A673 (cell line): ENCODE measurements around the gene SMARCAD1. TPM values are rescaled to one million over a fixed set of nuclear protein-coding genes. Genes with fewer than 3 reads are reported as not detected.

Experiments
- BruUV-seq: library from RNA; stranded (reverse); fragments of 400-500 nt; replicated peaks from 2 replicates; lab custom pipeline; 2021; lab: Mats Ljungman, UMichigan
- CTCF ChIA-PET: fragments of 300-600 bp; sonication (Branson Sonifier 250); formaldehyde crosslinking; loops from one replicate; lab custom pipeline; 2022; ENCODE audit warnings: antibody characterized with exemption; lab: Charles Lee
- POLR2A ChIA-PET: fragments of 300-600 bp; sonication (Branson Sonifier 250); formaldehyde crosslinking; loops from one replicate; lab custom pipeline; 2022; ENCODE audit warnings: antibody characterized with exemption; ENCODE audit not compliant: low non-redundant PET; lab: Charles Lee
- DNase-seq: peaks from one replicate; pipeline ENCODE4 v3.0.0-alpha.2; 2015; ENCODE audit warnings: low spot score
- H3K27ac ChIP-seq: fragments of 200-600 bp; sonication (generic); 2 replicates; pipeline ENCODE4 v1.5.1; 2016; ENCODE audit warnings: mixed run types, low read depth, mild to moderate bottlenecking, mixed read lengths, antibody characterized with exemption, low read length; ENCODE audit not compliant: poor library complexity, severe bottlenecking
- H3K27me3 ChIP-seq: fragments of 200-600 bp; sonication (generic); replicated peaks from 2 replicates; pipeline ENCODE4 v1.6.1; 2017; ENCODE audit warnings: mixed run types, low read depth, mild to moderate bottlenecking, mixed read lengths, antibody characterized with exemption, low read length; ENCODE audit not compliant: insufficient read depth, poor library complexity
- H3K36me3 ChIP-seq: fragments of 200-600 bp; sonication (generic); 2 replicates; pipeline ENCODE4 v1.6.1; 2016; ENCODE audit warnings: mixed run types, mild to moderate bottlenecking, mixed read lengths, antibody characterized with exemption, low read length; ENCODE audit not compliant: insufficient read depth, poor library complexity, severe bottlenecking
- H3K4me1 ChIP-seq: fragments of 200-600 bp; sonication (generic); 2 replicates; pipeline ENCODE4 v1.6.1; 2017; ENCODE audit warnings: mixed run types, mild to moderate bottlenecking, mixed read lengths, antibody characterized with exemption, low read length; ENCODE audit not compliant: insufficient read depth, poor library complexity, severe bottlenecking
- H3K4me3 ChIP-seq: fragments of 200-600 bp; sonication (generic); 2 replicates; pipeline ENCODE4 v1.5.1; 2016; ENCODE audit warnings: low read depth, mixed run types, mild to moderate bottlenecking, mixed read lengths, low read length; ENCODE audit not compliant: poor library complexity, severe bottlenecking
- H3K9me3 ChIP-seq: fragments of 200-600 bp; sonication (generic); 2 replicates; pipeline ENCODE4 v1.6.1; 2016; ENCODE audit warnings: mixed run types, low read depth, mild to moderate bottlenecking, mixed read lengths, antibody characterized with exemption, low read length; ENCODE audit not compliant: poor library complexity, severe bottlenecking
- CTCF ChIP-seq: fragments of 300-800, 200-600 bp; sonication (generic); conservative IDR thresholded peaks from 2 replicates; pipeline ENCODE4 v1.5.1; 2017; ENCODE audit warnings: low read depth, mild to moderate bottlenecking, antibody characterized with exemption, low read length, moderate library complexity, mixed read lengths
- EZH2 ChIP-seq: fragments of 200-600 bp; sonication (generic); IDR thresholded peaks from 2 replicates; pipeline ENCODE4 v1.6.1; 2017; ENCODE audit warnings: borderline replicate concordance, low read depth, mild to moderate bottlenecking, mixed read lengths, antibody characterized with exemption, low read length; ENCODE audit not compliant: poor library complexity, severe bottlenecking
- intact Hi-C: fragments of 100-400 bp; cut with micrococcal nuclease; formaldehyde crosslinking; loops from one replicate; pipeline ENCODE4 v1.10.0; 2022; ENCODE audit not compliant: unreplicated experiment
- total RNA-seq: library from RNA; stranded (reverse); gene quantifications from 2 replicates; pipeline ENCODE4 v1.2.3, GENCODE V29; 2021

SMARCAD1 gene
- total RNA-seq, 1 experiment from 2014 or later = 27.1 TPM

DNA sequence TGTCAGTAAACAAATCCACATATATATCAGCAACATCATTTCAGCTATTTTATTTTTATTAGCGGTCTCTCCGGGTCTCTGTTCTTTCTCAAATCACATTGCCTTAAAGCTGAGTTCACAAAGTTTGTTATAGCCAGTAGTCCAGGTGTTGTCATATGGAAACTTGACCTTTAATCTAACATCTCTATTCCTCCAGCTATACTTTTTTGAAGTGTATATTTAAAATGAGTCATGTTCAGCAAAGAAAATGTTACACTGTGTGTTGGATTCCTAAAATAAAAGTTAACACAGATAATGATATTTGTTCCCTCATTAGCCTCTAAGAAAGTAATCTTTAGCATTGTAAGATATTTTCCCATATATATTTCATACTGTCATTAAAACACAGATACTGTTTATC is 63.6 kb downstream of the SMARCAD1 start:
- intact Hi-C loops = no loop called here
- no peak for TF ChIP-seq EZH2
- TF ChIP-seq CTCF = no peak
- no TSS peak for BruUV-seq
- H3K9me3 ChIP-seq = no peaks in the 10 kb centered on the region
- no peaks in the 10 kb centered on the region for H3K4me1 ChIP-seq
- ChIA-PET CTCF (no interaction called here), POLR2A (no interaction called here)
- DNase-seq = no peak
- H3K36me3 ChIP-seq = no peaks in the 10 kb centered on the region
- H3K4me3 ChIP-seq = no peak overlapping the region
- H3K27ac ChIP-seq = no peak overlapping the region
- no peaks in the 10 kb centered on the region for H3K27me3 ChIP-seq

DNA sequence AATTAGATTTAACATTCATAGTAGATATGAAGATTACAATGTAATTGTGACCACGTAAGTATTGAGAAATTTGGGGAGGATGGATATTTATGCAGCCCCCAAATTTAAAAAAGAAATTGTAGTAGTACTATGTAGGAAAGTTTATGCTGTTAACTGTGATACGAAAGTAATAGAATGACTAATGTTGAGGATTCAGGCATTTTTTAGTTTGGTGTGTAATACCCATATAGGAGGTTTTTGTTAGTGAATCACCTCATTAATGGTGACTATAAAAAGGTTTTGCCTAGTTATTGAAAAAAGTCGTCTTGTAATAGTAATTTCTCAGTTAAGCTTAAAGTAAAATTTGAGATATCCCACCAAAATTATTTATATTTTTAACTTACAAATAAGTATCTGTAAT is 67.2 kb downstream of the SMARCAD1 start:
- CTCF ChIA-PET = no interaction called here
- no peak overlapping the region for H3K27ac ChIP-seq
- no peak for TF ChIP-seq EZH2
- TF ChIP-seq CTCF = no peak

GRCh38 chr4:94276204-94276603 is 68.5 kb downstream of the SMARCAD1 start:
- BruUV-seq = no TSS peak
- ChIA-PET POLR2A (no interaction called here), CTCF (no interaction called here)
- Histone ChIP-seq H3K27ac (no peak overlapping the region), H3K27me3 (no peaks in the 10 kb centered on the region), H3K9me3 (no peaks in the 10 kb centered on the region), H3K36me3 (peaks cover 21% of the 10 kb centered on the region), H3K4me3 (no peak overlapping the region), H3K4me1 (no peaks in the 10 kb centered on the region)
- TF ChIP-seq EZH2 (no peak), CTCF (no peak)
- DNase-seq = no peak
- intact Hi-C loops = no loop called here

More for the DNA sequence above, 67.2 kb downstream of the SMARCAD1 start:
- intact Hi-C loops = no loop called here
- no peak overlapping the region for H3K4me3 ChIP-seq
- no peaks in the 10 kb centered on the region for H3K9me3 ChIP-seq
- BruUV-seq = no TSS peak
- DNase-seq = no peak
- H3K36me3 ChIP-seq = peaks cover 21% of the 10 kb centered on the region
- no peaks in the 10 kb centered on the region for H3K27me3 ChIP-seq
- H3K4me1 ChIP-seq = no peaks in the 10 kb centered on the region
- POLR2A ChIA-PET = no interaction called here
